GM12865 (cell line): ENCODE results near the gene PAK2.

ENCODE experiments used
- DNase-seq: peaks from one replicate; pipeline ENCODE4 v3.0.0; 2010; ENCODE audit warnings: low read depth
- H3K4me3 ChIP-seq: 2 replicates; pipeline ENCODE4 v1.5.1; 2011; ENCODE audit warnings: mild to moderate bottlenecking, low read depth, low read length, control low read depth
- CTCF ChIP-seq: IDR thresholded peaks from 2 replicates; pipeline ENCODE4 v1.5.1; 2011; ENCODE audit warnings: low read length, control low read depth, low read depth, inconsistent platforms; ENCODE audit not compliant: insufficient read depth; ENCODE audit errors: missing control alignments

PAK2 gene

GRCh38 chr3:196697270-196697669 is 42.4 kb upstream of the PAK2 start:
- TF ChIP-seq CTCF: no peak
- DNase-seq: no peak
- H3K4me3 ChIP-seq: no peak overlapping the region

- TF ChIP-seq CTCF: no peak
- no peak for DNase-seq
Measured at GRCh38 chr3:196699749-196700148, 39.9 kb upstream of the PAK2 start.

GRCh38 chr3:196700801-196701200 is 38.9 kb upstream of the PAK2 start:
- TF ChIP-seq CTCF: no peak
- DNase-seq: no peak
- H3K4me3 ChIP-seq: no peak overlapping the region

More at GRCh38 chr3:196699749-196700148, 39.9 kb upstream of the PAK2 start:
- no peak overlapping the region for H3K4me3 ChIP-seq

GRCh38 chr3:196706327-196706726 is 33.3 kb upstream of the PAK2 start:
- no peak for DNase-seq
- TF ChIP-seq CTCF: no peak
- H3K4me3 ChIP-seq: no peak overlapping the region

DNA sequence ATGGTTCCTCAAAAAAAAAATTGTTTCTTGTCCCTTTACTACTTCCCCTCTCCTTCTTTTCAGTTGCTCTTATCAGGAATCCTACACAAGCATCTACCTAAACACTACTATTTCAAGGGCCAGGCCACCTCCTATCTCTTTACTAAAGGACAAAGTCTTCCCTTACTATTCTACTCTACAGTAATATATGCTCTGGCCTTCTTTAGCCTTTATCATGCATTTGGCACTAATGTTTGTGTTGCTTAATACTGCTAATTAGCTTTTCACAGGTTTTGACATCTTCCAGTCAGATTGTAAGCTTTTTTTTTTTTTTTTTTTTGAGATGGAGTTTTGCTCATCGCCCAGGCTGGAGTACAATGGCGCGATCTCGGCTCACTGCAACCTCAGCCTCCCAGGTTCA is 32.9 kb upstream of the PAK2 start:
- TF ChIP-seq CTCF: no peak
- no peak overlapping the region for H3K4me3 ChIP-seq
- no peak for DNase-seq

DNA sequence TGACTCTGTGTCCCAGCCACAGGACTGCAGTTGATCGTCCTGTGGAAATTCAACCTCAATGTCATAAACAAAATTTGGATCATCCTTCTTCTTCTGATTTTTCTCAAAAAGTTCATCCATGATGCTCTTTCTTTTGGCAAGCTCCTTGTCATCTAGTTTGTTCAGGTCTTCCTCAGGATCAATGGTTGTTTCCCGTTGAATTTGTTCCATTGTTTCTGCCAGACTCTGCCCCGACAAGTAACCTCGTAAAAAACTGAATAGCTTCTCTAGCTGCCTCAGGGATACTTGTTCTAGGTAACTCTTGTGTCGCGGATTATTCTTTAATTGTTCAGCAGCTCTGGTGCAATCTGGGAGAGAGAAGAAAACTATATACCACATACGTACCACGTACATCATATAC is 32.1 kb upstream of the PAK2 start:
- H3K4me3 ChIP-seq: no peak overlapping the region
- no peak for DNase-seq
- no peak for TF ChIP-seq CTCF

DNA sequence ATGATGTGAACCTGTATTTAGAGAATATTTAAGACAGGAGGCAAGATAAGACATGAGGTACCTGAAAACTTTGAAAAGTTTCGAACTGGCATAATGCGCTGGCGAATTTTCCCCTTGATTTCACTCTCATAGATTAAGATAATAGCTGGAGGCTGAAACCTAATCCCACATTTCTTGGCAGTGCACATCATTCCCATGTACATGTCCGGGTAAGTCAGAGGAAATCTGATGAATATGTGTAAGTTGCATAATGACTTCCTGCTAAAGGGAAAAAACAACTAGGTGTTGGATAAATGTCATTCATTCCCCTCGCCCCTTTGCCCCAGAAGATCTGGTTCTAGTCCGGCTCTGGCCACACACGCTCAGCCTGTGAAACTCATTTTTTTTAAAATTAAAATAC is 31.2 kb upstream of the PAK2 start:
- DNase-seq: no peak
- H3K4me3 ChIP-seq: no peak overlapping the region
- TF ChIP-seq CTCF: no peak
